Tibial nerve (tissue), 4 donors: Measurements from ENCODE around the gene CFAP99. TPM values are rescaled to one million over a fixed set of nuclear protein-coding genes. Genes with fewer than 3 reads are reported as not detected.

Source experiments
- DNase-seq, 2 donors: peaks; one replicate each; pipeline ENCODE4 v3.0.0-alpha.2; 2019; ENCODE audit warnings: low spot score in 2 of 2
- H3K27ac ChIP-seq, 4 donors: fragments of 200-600 bp; sonication (generic) in 3 of 4; one replicate each; pipeline ENCODE4 v1.5.1; 2017 to 2019; ENCODE audit warnings: mild to moderate bottlenecking in 1 of 4
- H3K27me3 ChIP-seq, 2 donors: fragments of 200-600 bp; sonication (generic) in 1 of 2; one replicate each; pipeline versions ENCODE4 v1.5.1 to v1.6.0; 2017 to 2019
- H3K36me3 ChIP-seq, 3 donors: fragments of 200-600 bp; sonication (generic); one replicate each; pipeline ENCODE4 v1.5.1; 2018 to 2019
- H3K4me1 ChIP-seq, 4 donors: fragments of 200-600 bp; sonication (generic) in 3 of 4; one replicate each; pipeline ENCODE4 v1.5.1; 2017 to 2019
- H3K4me3 ChIP-seq, 4 donors: fragments of 200-600 bp; sonication (generic) in 3 of 4; one replicate each; pipeline ENCODE4 v1.5.1; 2017 to 2019; ENCODE audit warnings: mild to moderate bottlenecking in 1 of 4, moderate library complexity in 1 of 4
- H3K9me3 ChIP-seq, 4 donors: fragments of 200-600 bp; sonication (generic) in 3 of 4; one replicate each; pipeline ENCODE4 v1.5.1; 2017 to 2019
- EP300 ChIP-seq, 2 donors: sonication (generic); formaldehyde crosslinking; IDR thresholded peaks; one replicate each; pipeline ENCODE4 v1.6.1; 2017; ENCODE audit warnings: antibody characterized with exemption in 2 of 2, mild to moderate bottlenecking in 1 of 2
- POLR2A ChIP-seq, 2 donors: fragments of 450-650 bp; IDR thresholded peaks; one replicate each; pipeline ENCODE4 v1.6.1; 2017; ENCODE audit warnings: antibody characterized with exemption in 2 of 2, mild to moderate bottlenecking in 2 of 2, moderate library complexity in 2 of 2
- WGBS, 2 donors: methylation state at CpG; one replicate each; pipeline ENCODE4 v1.1.5; 2018; 5-methylcytosine and 5-hydroxymethylcytosine counted together
- total RNA-seq, 4 donors: library from RNA; depleted of rRNA; stranded (reverse); fragments of >200 nt; gene quantifications; one replicate each; pipeline ENCODE4 v1.1.0, GENCODE V29; 2016
- TF ChIP-seq, protein P1 (sequence below), 5 experiments: fragments of 200-600 bp in 3 of 5; fragments of 450-650 bp in 2 of 5; sonication (generic) in 3 of 5; IDR thresholded peaks; one replicate each; pipeline ENCODE4 v1.5.1; 2016 to 2019; ENCODE audit warnings: antibody characterized with exemption in 5 of 5, mild to moderate bottlenecking in 3 of 5, moderate library complexity in 2 of 5

CFAP99 gene
- total RNA-seq, 4 donors from 2014 or later: not detected

GRCh38 chr4:2383760-2384159, 35.0 kb upstream of the CFAP99 start:
- WGBS, 2 donors: 91 to 98% methylated on average over 4 to 5 of the region's 5 CpGs
- Histone ChIP-seq H3K27ac (no peak overlapping the region), H3K9me3 (peaks cover 0 to 7% (median 0%) of the 10 kb centered on the region in 4 donors), H3K4me1 (peaks cover 0 to 9% (median 0%) of the 10 kb centered on the region in 4 donors), H3K27me3 (no peaks in the 10 kb centered on the region), H3K4me3 (no peak overlapping the region), H3K36me3 (peaks cover 0 to 3% (median 0%) of the 10 kb centered on the region in 3 donors)
- TF ChIP-seq POLR2A (IDR thresholded peaks at IDR 0.05): no peak
- TF ChIP-seq, protein P1, sequence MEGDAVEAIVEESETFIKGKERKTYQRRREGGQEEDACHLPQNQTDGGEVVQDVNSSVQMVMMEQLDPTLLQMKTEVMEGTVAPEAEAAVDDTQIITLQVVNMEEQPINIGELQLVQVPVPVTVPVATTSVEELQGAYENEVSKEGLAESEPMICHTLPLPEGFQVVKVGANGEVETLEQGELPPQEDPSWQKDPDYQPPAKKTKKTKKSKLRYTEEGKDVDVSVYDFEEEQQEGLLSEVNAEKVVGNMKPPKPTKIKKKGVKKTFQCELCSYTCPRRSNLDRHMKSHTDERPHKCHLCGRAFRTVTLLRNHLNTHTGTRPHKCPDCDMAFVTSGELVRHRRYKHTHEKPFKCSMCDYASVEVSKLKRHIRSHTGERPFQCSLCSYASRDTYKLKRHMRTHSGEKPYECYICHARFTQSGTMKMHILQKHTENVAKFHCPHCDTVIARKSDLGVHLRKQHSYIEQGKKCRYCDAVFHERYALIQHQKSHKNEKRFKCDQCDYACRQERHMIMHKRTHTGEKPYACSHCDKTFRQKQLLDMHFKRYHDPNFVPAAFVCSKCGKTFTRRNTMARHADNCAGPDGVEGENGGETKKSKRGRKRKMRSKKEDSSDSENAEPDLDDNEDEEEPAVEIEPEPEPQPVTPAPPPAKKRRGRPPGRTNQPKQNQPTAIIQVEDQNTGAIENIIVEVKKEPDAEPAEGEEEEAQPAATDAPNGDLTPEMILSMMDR (IDR thresholded peaks at IDR 0.05): no peak
- TF ChIP-seq EP300 (IDR thresholded peaks at IDR 0.05): no peak
- no peak for DNase-seq

DNA sequence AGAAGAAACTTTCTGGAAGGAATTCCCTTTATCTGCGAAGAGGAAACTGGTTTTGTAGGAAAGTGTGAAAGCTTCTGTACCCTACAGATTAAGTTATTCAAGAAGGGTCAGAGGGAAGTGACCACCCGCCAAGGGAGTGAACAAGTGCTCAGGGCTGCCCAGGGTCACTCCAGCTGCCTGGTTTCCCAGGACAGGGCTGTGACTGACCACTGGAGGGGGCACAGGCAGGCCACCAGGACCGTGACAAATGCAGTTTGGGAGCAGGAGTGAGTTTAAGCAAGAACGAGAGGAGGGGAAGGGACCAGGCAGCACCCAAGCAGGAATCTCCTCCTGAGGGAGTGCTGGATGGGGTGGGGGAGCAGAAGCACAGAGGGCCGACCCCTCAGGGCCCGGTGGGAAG, 34.5 kb upstream of the CFAP99 start:
- 67 to 69% methylated on average over 6 of the region's 6 CpGs for WGBS, 2 donors

GRCh38 chr4:2385516-2385915, 33.2 kb upstream of the CFAP99 start:
- no peak for DNase-seq
- H3K9me3 ChIP-seq: peaks cover 0 to 7% (median 0%) of the 10 kb centered on the region in 4 donors
- H3K27me3 ChIP-seq: no peaks in the 10 kb centered on the region
- no peak overlapping the region for H3K27ac ChIP-seq
- TF ChIP-seq, protein P1 (IDR thresholded peaks at IDR 0.05): no peak
- TF ChIP-seq POLR2A (IDR thresholded peaks at IDR 0.05) (no peak), EP300 (IDR thresholded peaks at IDR 0.05) (no peak)
- H3K4me1 ChIP-seq: peaks cover 0 to 14% (median 0%) of the 10 kb centered on the region in 4 donors
- H3K36me3 ChIP-seq: peaks cover 0 to 3% (median 0%) of the 10 kb centered on the region in 3 donors
- 36 to 59% methylated on average over 7 to 8 of the region's 8 CpGs for WGBS, 2 donors
- no peak overlapping the region for H3K4me3 ChIP-seq

More for the DNA sequence above, 34.5 kb upstream of the CFAP99 start:
- peaks cover 0 to 7% (median 0%) of the 10 kb centered on the region in 4 donors for H3K9me3 ChIP-seq
- H3K36me3 ChIP-seq: peaks cover 0 to 3% (median 0%) of the 10 kb centered on the region in 3 donors
- no peak overlapping the region for H3K27ac ChIP-seq
- TF ChIP-seq EP300 (IDR thresholded peaks at IDR 0.05): no peak
- no peak for TF ChIP-seq POLR2A (IDR thresholded peaks at IDR 0.05)
- peaks cover 0 to 14% (median 0%) of the 10 kb centered on the region in 4 donors for H3K4me1 ChIP-seq
- DNase-seq: no peak
- no peak overlapping the region for H3K4me3 ChIP-seq
- no peaks in the 10 kb centered on the region for H3K27me3 ChIP-seq

DNA sequence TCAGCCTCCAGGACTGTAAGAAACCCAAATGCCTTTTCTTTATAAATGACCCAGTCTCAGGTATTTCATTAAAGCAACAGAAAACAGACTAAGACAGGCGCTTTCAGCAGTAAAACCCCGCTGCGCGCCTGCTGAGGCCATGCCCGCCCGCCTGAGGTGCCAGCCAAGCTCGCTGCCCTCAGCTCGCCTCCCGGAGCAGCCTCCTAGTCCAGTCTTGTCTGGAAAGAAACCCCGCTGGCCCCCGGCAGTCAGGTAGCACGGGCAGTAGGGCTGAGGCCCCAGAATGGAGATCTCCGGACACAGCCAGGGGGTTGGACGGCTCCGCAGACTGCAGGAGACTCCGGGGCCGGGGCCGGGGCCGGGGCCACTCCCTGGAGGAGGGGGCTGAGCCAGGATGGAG, 32.0 kb upstream of the CFAP99 start:
- 82 to 94% methylated on average over 19 of the region's 19 CpGs for WGBS, 2 donors
- H3K4me1 ChIP-seq: peaks cover 0 to 14% (median 0%) of the 10 kb centered on the region in 4 donors

GRCh38 chr4:2387218-2387617, 31.5 kb upstream of the CFAP99 start:
- DNase-seq: no peak
- TF ChIP-seq EP300 (IDR thresholded peaks at IDR 0.05) (no peak), POLR2A (IDR thresholded peaks at IDR 0.05) (no peak)
- TF ChIP-seq, protein P1 (IDR thresholded peaks at IDR 0.05): no peak
- Histone ChIP-seq H3K9me3 (no peaks in the 10 kb centered on the region), H3K36me3 (no peaks in the 10 kb centered on the region), H3K27ac (no peak overlapping the region), H3K4me3 (no peak overlapping the region), H3K27me3 (no peaks in the 10 kb centered on the region), H3K4me1 (peaks cover 0 to 14% (median 0%) of the 10 kb centered on the region in 4 donors)
- WGBS, 2 donors: 92 to 96% methylated on average over 6 to 17 of the region's 17 CpGs

More for the DNA sequence above, 32.0 kb upstream of the CFAP99 start:
- no peak overlapping the region for H3K4me3 ChIP-seq
- TF ChIP-seq POLR2A (IDR thresholded peaks at IDR 0.05) (no peak), EP300 (IDR thresholded peaks at IDR 0.05) (no peak)
- TF ChIP-seq, protein P1 (IDR thresholded peaks at IDR 0.05): no peak
- no peaks in the 10 kb centered on the region for H3K36me3 ChIP-seq
- DNase-seq: no peak
- H3K27me3 ChIP-seq: no peaks in the 10 kb centered on the region
- H3K27ac ChIP-seq: no peak overlapping the region
- peaks cover 0 to under 1% (median 0%) of the 10 kb centered on the region in 4 donors for H3K9me3 ChIP-seq
